ENCODE results near the gene ITGB2.

ITGB2 gene

GRCh38 chr21:44903050-44903685 lies 17.5 kb downstream of the ITGB2 start:
- H3K36me3 Mint-ChIP-seq: peaks cover 68% of the 10 kb centered on the region
- H3K27ac Mint-ChIP-seq: no peak overlapping the region
- H3K4me1 Mint-ChIP-seq: peaks cover 44% of the 10 kb centered on the region
- no peaks in the 10 kb centered on the region for H3K9me3 Mint-ChIP-seq
- no peaks in the 10 kb centered on the region for H3K27me3 Mint-ChIP-seq
- ATAC-seq: no peak
- H3K4me3 Mint-ChIP-seq: no peak overlapping the region

GRCh38 chr21:44902268-44903049 lies 18.2 kb downstream of the ITGB2 start:
- Mint-ChIP-seq H3K4me3 (no peak overlapping the region), H3K27ac (no peak overlapping the region), H3K9me3 (no peaks in the 10 kb centered on the region), H3K27me3 (no peaks in the 10 kb centered on the region), H3K36me3 (peaks cover 68% of the 10 kb centered on the region), H3K4me1 (peaks cover 42% of the 10 kb centered on the region)
- ATAC-seq: no peak

- H3K9me3 Mint-ChIP-seq: no peaks in the 10 kb centered on the region
- H3K27ac Mint-ChIP-seq: no peak overlapping the region
- no peak for ATAC-seq
- H3K4me1 Mint-ChIP-seq: peaks cover 35% of the 10 kb centered on the region
- H3K36me3 Mint-ChIP-seq: peaks cover 72% of the 10 kb centered on the region
- H3K4me3 Mint-ChIP-seq: no peak overlapping the region
- no peaks in the 10 kb centered on the region for H3K27me3 Mint-ChIP-seq
Observed at GRCh38 chr21:44901391-44902074, 19.2 kb downstream of the ITGB2 start.

- H3K27ac Mint-ChIP-seq: no peak overlapping the region
- no peak overlapping the region for H3K4me3 Mint-ChIP-seq
- no peak for ATAC-seq
- H3K4me1 Mint-ChIP-seq: peaks cover 27% of the 10 kb centered on the region
- H3K9me3 Mint-ChIP-seq: no peaks in the 10 kb centered on the region
- H3K27me3 Mint-ChIP-seq: no peaks in the 10 kb centered on the region
- H3K36me3 Mint-ChIP-seq: peaks cover 64% of the 10 kb centered on the region
Observed at GRCh38 chr21:44900559-44901251, 20.0 kb downstream of the ITGB2 start.

- ATAC-seq: no peak
- Mint-ChIP-seq H3K27ac (no peak overlapping the region), H3K36me3 (peaks cover 63% of the 10 kb centered on the region), H3K4me1 (peaks cover 23% of the 10 kb centered on the region), H3K27me3 (no peaks in the 10 kb centered on the region), H3K9me3 (no peaks in the 10 kb centered on the region), H3K4me3 (no peak overlapping the region)
Observed at GRCh38 chr21:44899768-44900558, 20.7 kb downstream of the ITGB2 start.

GRCh38 chr21:44898851-44899767 lies 21.6 kb downstream of the ITGB2 start:
- Mint-ChIP-seq H3K4me3 (no peak overlapping the region), H3K36me3 (peaks cover 56% of the 10 kb centered on the region), H3K4me1 (peaks cover 23% of the 10 kb centered on the region), H3K27me3 (no peaks in the 10 kb centered on the region), H3K27ac (no peak overlapping the region), H3K9me3 (no peaks in the 10 kb centered on the region)
- no peak for ATAC-seq

- H3K27me3 Mint-ChIP-seq: no peaks in the 10 kb centered on the region
- no peaks in the 10 kb centered on the region for H3K9me3 Mint-ChIP-seq
- H3K4me1 Mint-ChIP-seq: peaks cover 29% of the 10 kb centered on the region
- H3K27ac Mint-ChIP-seq: no peak overlapping the region
- no peak for ATAC-seq
- peaks cover 52% of the 10 kb centered on the region for H3K36me3 Mint-ChIP-seq
- no peak overlapping the region for H3K4me3 Mint-ChIP-seq
Observed at GRCh38 chr21:44898011-44898488, 22.6 kb downstream of the ITGB2 start.

- no peak for ATAC-seq
- no peak overlapping the region for H3K27ac Mint-ChIP-seq
- no peaks in the 10 kb centered on the region for H3K27me3 Mint-ChIP-seq
- no peak overlapping the region for H3K4me3 Mint-ChIP-seq
- no peaks in the 10 kb centered on the region for H3K9me3 Mint-ChIP-seq
- peaks cover 30% of the 10 kb centered on the region for H3K4me1 Mint-ChIP-seq
- peaks cover 46% of the 10 kb centered on the region for H3K36me3 Mint-ChIP-seq
Observed at GRCh38 chr21:44897326-44898010, 23.2 kb downstream of the ITGB2 start.

- Mint-ChIP-seq H3K4me3 (no peak overlapping the region), H3K27ac (no peak overlapping the region), H3K4me1 (peaks cover 33% of the 10 kb centered on the region), H3K36me3 (peaks cover 39% of the 10 kb centered on the region), H3K9me3 (no peaks in the 10 kb centered on the region), H3K27me3 (no peaks in the 10 kb centered on the region)
- ATAC-seq: no peak
Observed at GRCh38 chr21:44896561-44897286, 24.0 kb downstream of the ITGB2 start.

GRCh38 chr21:44895859-44896258 lies 24.8 kb downstream of the ITGB2 start:
- peaks cover 33% of the 10 kb centered on the region for H3K36me3 Mint-ChIP-seq
- H3K4me3 Mint-ChIP-seq: no peak overlapping the region
- H3K27ac Mint-ChIP-seq: no peak overlapping the region
- no peaks in the 10 kb centered on the region for H3K27me3 Mint-ChIP-seq
- no peak for ATAC-seq
- peaks cover 33% of the 10 kb centered on the region for H3K4me1 Mint-ChIP-seq
- H3K9me3 Mint-ChIP-seq: no peaks in the 10 kb centered on the region

- Mint-ChIP-seq H3K4me1 (peaks cover 33% of the 10 kb centered on the region), H3K9me3 (no peaks in the 10 kb centered on the region)
Observed at GRCh38 chr21:44894687-44895302, 25.9 kb downstream of the ITGB2 start.

GRCh38 chr21:44893948-44894656 lies 26.6 kb downstream of the ITGB2 start:
- H3K27ac Mint-ChIP-seq: peak overlapping the region; percentile 49
- H3K27me3 Mint-ChIP-seq: no peaks in the 10 kb centered on the region
- no peaks in the 10 kb centered on the region for H3K9me3 Mint-ChIP-seq
- peaks cover 33% of the 10 kb centered on the region for H3K4me1 Mint-ChIP-seq
- H3K36me3 Mint-ChIP-seq: peaks cover 19% of the 10 kb centered on the region
- no peak overlapping the region for H3K4me3 Mint-ChIP-seq
- no peak for ATAC-seq

More at GRCh38 chr21:44894687-44895302, 25.9 kb downstream of the ITGB2 start:
- H3K27ac Mint-ChIP-seq: no peak overlapping the region
- H3K4me3 Mint-ChIP-seq: no peak overlapping the region
- H3K36me3 Mint-ChIP-seq: peaks cover 22% of the 10 kb centered on the region
- ATAC-seq: no peak
- H3K27me3 Mint-ChIP-seq: no peaks in the 10 kb centered on the region
